Fibroblast of skin of left biceps (primary cell): ENCODE measurements around the gene CTIF.
A peak's percentile ranks its signal among the peaks of the same experiment; 100 is the strongest.
"Not testable (repeated sequence)": the region's sequence is repeated elsewhere in the genome, so short reads cannot be mapped to it uniquely, and the experiment has no call there.

ENCODE experiments used
- DNase-seq, 2 experiments: peaks; one replicate each; pipeline ENCODE4 v3.0.0-alpha.2; 2013; ENCODE audit warnings: low read depth in 2 of 2

CTIF gene

DNA sequence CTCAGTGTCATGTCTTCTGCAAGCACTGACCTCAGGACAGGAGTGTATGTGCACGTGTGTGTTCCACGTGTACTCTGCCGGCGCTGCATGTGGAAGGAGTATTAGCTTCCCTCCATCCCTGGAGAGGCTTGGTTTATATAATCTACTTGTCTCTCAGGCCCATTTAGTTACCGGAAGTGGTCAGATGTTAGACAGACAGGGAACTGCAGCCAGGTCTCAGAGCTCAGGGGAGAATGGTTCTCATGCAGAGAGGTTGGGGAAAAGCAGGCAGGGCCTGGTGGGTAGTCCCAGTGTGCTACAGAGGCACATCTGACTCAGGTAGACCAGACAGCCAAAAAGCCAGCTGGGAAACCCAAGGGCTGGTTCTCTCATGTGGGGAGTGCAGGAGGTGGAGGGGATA lies 167.9 kb downstream of the CTIF start:
- DNase-seq: no peak

DNA sequence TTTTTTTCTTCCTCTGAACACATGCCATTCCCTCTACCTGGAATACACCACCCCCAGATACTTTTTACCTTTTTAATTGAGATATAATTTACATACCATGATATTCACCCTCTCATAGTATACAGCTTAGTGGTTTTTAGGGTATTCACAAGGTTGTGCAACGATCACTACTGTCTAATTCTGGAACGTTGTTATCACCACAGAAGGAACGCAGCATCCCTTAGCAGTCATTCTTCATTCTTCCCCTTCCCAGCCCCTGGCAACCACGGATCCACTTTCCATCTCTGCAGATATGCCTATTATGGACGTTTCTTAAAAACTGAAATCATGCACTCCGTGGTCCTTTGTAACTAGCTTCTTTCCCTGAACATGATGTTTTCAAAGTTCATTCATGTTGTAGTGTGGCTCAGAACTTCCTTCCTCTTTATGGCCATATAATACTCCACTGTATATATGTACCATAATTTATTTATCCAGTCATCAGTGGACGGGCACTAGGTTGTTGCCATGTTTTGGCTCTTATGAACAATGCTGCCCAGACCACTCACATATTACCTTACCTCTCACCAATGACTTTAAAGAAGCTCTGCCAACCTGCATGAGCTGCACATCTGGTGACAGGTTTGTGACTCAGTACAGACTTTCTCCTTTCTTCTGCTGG lies 168.9 kb downstream of the CTIF start:
- DNase-seq: no peak

DNA sequence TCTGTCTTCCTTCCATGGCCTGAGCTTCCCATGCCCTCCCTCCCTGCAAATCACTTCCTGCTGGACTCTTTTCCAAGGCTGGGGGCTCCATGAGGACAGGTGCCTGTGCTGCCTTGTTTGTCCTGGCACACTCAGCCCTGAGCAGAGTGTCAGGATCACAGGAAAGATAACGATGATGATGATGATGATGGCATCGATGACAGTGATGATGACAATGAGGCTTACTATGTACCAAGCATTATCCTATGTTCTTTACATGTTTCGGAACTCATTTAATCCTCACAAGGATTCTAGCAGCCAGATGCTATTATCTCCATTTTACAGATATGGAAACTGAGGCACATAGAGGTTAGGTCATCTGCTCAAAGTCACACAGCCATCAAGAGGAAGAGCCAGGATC lies 170.0 kb downstream of the CTIF start:
- no peak for DNase-seq

DNA sequence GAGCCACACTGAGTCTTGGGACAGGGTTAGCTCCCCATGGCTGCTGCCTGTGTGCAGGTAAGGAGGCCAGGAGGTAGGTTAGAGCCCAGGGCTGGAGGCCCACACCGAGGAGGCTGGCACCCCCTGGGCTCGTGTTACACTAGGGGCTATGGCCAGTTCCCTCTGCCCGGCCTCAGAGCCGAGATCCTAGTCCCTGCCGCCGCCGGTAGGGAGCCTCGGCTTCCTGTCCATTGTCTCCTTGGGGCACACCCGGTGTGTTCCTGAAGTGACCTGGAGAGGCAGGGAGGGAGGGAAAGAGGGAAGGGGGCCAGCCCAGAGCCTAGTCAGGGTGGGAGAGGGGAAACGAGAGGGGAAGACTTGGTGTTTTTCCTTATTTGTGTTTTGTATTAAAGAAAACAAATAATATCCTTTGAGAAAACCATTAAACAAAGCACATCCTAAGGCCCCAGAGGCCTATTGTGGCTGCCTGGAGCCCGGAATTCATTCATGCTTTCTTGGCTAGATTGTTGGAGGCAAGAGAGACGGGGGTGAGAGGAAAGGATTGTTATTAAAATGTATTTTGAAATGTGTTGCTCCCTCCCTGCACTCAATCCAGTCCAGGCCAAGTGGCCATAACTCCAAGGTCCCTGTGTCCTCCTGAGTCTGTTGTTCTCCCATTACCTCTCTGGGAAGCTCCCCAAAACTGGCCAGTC lies 170.7 kb downstream of the CTIF start:
- DNase-seq: no peak

DNA sequence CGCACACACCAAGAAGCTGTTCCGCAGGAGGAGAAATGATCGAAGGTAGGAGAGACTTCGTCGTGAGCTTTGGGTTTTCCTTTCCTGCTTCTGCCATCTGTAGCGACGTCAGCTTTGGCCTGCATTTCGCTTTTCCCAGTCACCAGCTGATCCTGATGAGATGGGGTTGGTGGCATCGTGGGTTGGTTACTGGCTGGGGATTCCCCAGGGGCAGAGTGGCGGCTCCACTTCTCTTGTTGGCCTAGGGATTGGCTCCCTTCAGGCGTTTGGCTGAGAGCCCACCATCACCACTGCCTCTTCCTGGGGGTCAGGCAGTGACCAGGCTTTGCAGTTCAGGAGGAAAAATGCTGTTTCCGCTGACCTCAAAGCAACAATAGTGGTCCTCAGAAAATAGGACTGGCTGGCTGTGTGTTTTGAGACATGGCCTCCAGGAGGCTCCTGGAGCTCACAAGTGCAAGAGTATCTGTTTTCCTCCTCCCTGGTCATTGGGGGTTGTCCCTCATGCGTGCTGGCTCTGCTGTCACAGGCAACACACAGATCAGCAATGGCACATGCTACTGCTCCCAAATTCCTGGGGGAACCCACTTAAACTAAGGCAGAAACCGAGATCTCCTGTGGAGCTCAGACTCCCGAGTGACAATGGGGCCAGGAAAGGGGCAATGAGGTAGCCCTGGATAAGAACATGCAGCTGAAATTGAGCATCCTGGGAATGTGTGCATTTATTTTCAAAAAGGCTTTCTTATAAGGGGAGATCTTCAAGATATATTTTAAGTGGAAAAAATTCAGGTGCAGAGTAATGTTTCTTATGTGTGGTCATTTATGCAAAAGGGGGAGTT lies 173.0 kb downstream of the CTIF start:
- no peak for DNase-seq

DNA sequence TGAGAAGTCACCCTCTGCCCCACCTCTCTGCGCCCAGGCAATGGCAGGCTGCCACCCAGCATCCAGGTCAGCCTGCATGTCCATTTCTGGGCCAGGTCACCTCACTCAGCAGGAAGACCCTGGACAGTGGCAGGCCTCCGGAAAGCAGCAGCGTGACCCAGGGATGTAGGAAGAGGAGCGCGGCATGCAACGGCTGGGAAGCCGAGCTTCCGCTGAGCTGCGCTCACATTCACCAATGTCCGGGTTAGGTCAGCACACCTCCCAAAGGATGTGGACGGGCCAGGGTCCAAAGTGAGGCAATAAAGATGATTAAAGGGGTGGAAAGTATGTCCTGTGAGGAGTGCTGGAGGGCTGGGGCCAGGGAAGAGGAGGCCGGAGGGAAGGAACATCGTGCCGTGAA lies 174.5 kb downstream of the CTIF start:
- DNase-seq: no peak

DNA sequence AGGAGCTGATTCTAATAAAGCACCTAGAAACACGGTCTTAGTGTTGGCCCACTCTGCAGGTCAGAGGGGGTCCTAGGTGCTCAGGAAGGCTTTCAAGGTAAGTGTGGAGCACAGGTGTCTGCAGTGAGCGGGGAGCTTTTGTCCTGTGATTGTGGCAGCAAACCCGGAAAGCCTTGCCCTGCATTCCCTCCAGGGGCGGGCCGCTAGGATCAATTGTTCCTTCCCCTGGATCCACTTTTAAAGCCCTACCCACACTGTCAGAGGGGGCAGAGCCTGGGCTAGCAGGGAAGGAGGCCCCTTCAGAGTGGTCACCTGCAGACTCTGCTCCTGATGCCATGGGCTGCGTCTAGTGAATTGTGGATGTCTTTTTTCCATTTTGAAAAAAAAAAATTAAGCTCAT lies 176.0 kb downstream of the CTIF start:
- no peak for DNase-seq

DNA sequence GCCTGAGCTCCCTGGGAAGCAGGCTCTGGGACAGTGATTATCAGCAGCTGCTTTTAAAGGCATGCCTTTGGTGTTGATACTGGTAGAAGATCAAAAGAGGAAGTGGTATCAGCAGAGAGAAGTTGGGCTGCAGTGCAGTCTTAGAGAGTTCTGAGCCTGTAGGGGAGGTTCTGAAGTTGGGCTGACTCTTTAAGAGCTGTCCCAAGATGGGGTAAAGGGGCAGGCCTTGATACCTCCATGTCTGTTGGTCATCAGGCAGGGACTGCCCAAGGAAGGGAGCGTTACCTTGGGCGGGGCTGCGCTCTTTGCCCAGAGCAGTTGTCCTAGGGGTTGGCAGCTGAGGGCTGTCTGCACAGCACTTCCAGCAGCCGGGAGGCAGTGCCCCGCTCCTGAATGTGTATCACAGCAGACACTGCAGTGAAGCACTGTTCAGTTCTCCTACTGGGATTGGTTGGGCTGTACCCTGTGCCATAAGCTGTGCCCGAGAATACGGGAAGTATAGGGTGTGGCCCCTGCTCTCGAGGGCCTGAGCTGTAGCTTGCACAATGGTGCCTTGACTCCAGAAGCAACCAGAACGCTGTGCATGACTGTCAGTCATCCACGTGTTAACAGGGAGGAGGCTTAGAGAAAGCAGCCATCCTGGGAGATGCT lies 177.0 kb downstream of the CTIF start:
- DNase-seq: no peak

DNA sequence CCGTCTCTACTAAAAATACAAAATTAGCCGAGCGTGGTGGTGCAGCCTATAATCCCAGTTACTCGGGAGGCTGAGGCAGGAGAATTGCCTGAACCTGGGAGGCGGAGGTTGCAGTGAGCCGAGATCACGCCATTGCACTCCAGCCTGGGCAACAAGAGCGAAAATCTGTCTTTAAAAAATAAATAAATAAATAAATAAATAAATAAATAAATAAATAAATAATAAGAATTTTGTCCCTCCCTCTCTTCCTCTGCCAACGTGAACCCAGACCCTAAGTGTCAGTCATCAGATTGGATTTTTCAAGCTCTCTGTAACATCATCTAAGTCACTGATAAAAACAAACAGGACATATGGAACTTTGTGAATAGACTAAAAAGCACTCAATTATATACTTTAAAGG lies 178.4 kb downstream of the CTIF start:
- DNase-seq: not testable (repeated sequence)

DNA sequence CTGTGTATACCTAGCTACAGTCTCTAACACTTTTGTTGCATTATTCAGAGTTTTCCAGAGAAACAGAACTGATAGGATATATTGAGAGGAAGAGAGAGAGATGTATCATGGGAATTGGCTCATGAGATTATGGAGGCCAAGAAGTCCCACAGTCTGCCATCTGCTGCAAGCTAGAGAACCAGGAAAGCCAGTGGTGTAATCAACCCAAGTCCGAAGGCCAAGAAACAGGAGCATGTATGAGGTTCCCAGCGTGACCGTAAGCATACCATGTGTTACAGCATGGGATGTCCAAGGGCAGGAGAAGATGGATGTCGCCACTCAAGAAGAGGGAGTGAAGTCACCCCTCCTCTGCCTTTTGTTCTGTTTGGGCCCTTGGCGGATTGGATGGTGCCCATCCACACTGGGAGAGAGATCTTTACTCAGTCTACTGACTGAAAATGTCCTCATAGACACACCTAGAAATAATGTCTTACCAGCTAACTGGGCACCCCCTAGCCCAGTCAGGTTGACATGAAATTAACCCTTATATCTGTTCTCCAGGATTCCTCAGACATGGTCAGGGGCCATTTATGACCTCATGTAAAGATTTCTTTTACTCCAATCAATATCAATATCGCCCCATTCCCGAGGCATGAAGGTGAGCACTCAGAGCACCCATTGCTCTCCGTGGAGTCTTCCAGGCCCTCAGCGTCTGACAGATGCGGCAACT lies 179.6 kb downstream of the CTIF start:
- DNase-seq: no peak

DNA sequence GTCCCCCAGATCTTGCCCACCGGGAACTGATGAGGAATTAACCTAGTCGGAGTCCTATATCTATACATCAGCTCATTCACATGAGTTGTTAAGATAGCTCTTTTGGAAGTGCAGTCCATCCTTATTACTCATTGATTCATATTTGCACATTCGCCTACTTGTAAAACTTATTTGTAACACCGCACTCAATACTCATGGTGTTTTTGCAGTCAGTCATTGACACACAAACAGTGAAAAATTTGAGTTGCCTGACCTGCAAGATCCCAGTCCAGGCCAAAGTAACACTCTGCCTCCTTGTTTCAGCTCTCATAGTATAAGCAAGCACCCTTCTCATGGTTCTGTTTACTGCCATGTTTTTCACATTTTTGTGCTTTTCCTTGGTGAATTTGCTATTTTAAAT lies 180.6 kb downstream of the CTIF start:
- DNase-seq: no peak

DNA sequence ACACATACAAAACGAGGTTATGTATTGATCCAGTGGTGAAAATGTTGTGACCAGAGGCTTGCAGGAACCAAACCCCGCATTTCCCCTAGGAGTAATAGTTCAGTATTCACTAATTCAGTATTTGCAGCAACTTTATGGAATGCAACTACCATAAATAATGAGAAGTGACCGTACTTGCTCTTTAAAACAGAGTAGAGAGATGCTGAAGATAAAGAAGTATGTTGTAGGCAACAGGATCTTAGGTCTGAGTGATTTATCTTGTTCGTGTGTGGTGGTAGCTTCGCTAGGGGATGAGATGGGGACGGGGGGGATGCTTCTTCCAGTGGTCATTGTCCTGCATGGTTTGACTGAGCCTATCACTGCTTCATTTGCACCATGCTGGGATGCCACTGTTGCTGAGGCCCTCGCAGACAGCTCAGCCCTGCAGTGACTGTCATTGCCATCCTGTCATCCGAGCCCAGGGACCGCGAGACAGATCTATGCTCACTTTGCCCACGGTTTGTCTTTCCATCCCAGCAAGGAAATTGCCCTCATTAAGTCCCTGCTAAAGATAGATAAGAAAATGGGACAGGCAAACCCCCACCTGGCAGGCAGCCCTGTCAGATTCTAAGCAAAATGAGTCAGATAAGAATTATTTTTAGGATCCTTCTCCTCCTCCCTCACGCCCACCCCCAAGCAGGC lies 181.3 kb downstream of the CTIF start:
- DNase-seq: peak; percentile 52 to 55

DNA sequence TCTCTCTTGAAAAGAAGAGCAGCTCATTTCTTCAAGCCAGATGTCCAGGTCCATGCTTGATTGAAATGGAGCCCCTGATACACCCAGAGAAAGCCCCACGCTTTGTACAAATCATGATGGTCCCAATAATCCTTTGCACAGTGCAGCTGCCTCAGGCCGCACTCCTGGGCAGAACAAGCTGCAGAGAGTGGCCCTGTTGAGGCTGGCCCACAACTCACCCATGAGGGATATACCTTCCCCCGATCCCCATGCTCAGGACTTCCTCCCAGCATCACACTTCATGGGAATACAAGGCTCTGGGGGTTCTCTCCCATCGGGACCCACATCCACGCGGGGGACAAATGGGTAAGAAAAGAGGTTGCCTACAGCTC lies 181.8 kb downstream of the CTIF start:
- DNase-seq: no peak

DNA sequence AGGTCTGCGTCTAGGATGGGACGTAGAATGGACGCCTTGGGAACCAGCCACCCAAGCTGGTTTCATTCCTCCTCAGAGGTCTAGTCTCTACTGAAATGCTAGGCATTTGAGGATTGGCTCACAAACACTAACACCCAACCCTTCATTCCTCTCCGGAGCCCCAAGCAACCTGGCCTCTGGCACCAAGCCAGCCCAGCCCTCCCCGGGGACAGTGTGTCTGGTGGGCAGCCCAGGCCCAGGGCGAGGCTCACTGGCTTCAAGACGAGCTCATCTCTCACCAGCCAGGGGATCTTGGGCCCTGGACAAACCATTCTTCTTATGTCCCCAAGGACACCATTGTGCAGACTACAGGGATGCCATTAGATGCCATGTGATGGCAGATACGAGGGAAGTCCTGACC lies 182.5 kb downstream of the CTIF start:
- DNase-seq: no peak

DNA sequence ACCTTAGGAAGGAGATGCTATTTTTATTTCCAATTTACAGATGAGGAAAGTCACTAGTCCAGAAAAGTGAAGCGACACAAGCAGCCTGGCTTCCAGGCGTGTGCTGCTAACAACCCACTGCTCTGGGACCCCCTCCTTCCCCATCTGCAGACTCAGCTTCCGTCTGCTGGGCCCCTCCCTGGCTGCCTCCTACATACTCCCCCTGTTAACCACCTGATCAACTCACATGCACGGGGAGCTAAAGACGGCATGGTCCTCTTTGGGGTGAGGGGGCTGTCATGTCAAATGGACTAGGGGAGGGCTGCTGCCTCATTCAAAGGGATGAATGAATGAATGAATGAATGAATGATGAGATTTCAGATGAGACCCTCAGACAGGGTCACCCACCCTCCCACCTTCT lies 184.2 kb downstream of the CTIF start:
- no peak for DNase-seq

DNA sequence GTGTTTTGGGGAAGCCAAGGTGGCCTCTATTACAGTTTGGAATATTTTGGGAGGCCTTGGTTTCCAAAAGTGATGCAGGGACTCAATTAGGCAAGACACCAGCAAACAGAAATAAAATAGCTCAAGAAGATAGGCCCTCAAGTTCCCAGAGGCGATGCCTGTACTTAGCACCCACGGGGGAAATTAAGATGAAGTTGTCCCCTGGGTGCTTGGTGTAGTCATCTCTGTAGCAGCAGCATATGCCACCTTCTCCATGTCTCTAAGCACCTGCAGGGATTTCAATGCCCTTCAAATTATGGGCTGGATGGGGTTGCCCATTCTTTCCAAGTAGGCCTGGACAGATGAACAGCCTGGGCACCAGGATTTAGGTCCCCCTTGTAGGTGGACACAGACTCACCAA lies 185.0 kb downstream of the CTIF start:
- DNase-seq: no peak

DNA sequence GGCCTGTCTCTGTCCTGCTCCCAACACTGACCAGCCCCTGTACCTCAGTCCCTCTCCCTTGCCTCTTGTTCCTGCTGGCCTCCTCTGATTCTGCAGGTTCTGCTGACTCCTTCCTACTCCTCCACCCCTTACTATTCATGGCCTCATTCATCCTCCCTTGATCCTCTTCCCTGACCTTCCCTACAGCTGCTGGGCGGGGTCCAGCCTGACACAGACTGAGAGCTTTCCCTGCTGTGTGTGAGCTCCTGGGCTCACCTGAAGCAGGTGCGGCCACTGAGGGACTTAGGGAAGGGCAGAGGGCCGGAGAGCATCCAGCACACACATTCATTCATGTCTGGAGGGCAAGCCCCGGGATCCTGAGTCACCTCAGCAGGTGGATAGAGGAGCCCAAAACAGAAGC lies 185.6 kb downstream of the CTIF start:
- DNase-seq: no peak

DNA sequence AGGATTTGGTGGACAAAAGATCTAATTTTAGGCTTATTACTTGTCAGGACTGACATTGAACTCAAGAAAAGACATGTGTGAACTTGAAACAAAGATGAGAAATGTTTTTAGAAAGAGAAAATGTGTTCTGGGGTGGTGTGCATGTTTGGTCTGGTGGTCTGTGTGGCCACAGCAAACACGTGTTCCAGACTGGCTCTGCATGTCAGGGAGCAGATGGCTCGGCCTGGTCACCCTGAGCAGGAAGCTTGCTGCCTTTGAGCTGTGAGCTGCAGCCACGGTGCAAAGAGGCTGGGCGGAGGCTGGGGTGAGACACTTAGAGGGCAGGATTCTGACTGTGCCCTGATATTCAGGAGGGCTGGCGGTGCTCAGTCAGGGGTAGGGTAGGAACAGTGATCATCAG lies 186.1 kb downstream of the CTIF start:
- no peak for DNase-seq

DNA sequence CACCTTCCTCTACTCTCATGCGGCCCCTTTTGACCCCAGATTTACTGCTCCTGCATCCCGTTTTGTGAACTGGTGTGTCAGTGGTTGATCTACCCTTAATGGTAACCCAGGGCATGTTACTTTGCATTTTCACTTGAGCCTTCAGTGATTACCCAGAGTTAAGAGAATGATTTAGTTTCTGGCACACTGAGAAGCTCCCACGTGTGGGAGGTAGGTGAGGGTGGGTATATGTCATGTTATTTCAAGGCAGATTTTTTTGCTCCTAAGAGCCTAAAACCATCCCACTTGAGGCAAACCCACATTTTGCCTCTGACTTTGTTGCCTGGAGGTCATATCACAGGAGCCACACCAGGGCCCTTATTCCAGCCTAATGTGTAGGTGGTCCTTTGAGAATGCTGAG lies 186.7 kb downstream of the CTIF start:
- no peak for DNase-seq

DNA sequence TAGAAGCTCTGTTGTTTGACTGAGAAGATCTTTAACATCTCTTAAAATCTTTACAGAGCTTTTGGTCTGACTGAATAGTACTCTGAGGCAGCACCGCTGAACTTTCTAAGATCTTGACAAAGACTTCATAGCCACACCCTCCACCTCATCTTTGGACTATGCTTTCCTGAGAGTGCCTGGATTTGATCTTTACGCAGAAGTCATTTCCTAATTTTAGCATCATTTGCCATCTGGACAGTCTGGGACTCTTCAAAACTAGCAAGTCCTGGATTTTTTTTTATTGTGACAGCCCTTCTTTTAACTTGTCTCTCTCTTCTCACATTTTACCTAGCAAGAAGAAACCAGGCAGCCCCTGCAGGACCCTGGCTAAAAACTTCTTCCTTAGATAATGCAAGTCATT lies 188.8 kb downstream of the CTIF start:
- no peak for DNase-seq

DNA sequence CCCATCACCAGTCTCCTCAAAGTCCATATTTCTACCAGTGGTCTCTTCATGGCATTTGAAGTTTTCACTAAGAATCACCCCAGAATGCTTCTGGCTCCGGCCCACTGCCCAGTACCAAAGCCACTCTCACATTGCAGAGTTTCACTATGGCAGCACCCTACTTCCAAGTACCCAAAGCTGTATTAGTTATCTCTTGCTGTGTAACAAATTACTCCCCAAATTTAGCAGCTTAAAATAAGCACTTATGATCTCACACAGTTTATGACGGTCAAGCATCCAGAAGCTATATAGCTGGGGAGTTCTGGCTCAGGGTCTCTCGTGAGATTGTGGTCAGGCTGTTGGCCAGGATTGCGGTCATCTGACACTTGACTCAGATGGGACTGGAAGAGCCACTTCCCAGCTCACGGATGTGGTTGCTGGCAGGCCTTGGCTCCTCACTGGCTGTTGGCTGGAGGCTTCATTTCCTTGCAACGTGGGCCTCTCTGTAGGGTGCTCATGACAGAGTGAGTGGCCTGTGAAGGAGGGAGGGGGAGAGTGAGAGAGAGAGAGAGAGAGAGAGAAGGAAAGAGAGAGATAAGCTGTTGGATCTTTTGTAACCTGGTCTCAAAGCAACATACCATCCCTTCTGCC lies 189.5 kb downstream of the CTIF start:
- peak; percentile 94 to 95 for DNase-seq
